Mesenteric fat pad (tissue), 1 donor: Measurements from ENCODE around the gene CLRN2. TPM values are rescaled to one million over a fixed set of nuclear protein-coding genes. Genes with fewer than 3 reads are reported as not detected.

ENCODE experiments used
- DNase-seq: peaks from one replicate; pipeline ENCODE4 v3.0.0-alpha.2; 2020; ENCODE audit warnings: low spot score
- long read RNA-seq: library from polyadenylated mRNA; unstranded; transcript quantifications from one replicate; pipeline ENCODE4 v2.0.0, GENCODE V29; 2020
- total RNA-seq: library from RNA; stranded (reverse); fragmentation: NEBNext Ultra II Directional; extraction: Animal tissue kit (Norgen Biotek cat#: 25700); gene quantifications from one replicate; pipeline ENCODE4 v1.2.1, GENCODE V29; 2021
- donor health status: DM: yes; HTN: yes; CAD: no.

Gene CLRN2
- total RNA-seq: not detected
- long read RNA-seq: 0 reads

GRCh38 chr4:17514865-17515264 lies at the start of gene CLRN2:
Gene CLRN2 (plus strand): TSS chr4:17515165. CDS start chr4:17515267, 102 bp downstream.
- no peak for DNase-seq

GRCh38 chr4:17468619-17469221 lies 46.2 kb upstream of the CLRN2 start:
- DNase-seq: no peak

- no peak for DNase-seq
Measured at GRCh38 chr4:17469931-17470674, 44.9 kb upstream of the CLRN2 start.

GRCh38 chr4:17475481-17475880 lies 39.5 kb upstream of the CLRN2 start:
- no peak for DNase-seq

GRCh38 chr4:17476853-17477252 lies 38.1 kb upstream of the CLRN2 start:
- DNase-seq: no peak

GRCh38 chr4:17477774-17478472 lies 37.0 kb upstream of the CLRN2 start:
- DNase-seq: no peak

GRCh38 chr4:17480210-17480927 lies 34.6 kb upstream of the CLRN2 start:
- DNase-seq: no peak

GRCh38 chr4:17480955-17481354 lies 34.0 kb upstream of the CLRN2 start:
- no peak for DNase-seq

GRCh38 chr4:17482716-17483115 lies 32.2 kb upstream of the CLRN2 start:
- no peak for DNase-seq

GRCh38 chr4:17489123-17489522 lies 25.8 kb upstream of the CLRN2 start:
- DNase-seq: no peak

GRCh38 chr4:17489721-17490120 lies 25.2 kb upstream of the CLRN2 start:
- DNase-seq: no peak

GRCh38 chr4:17490575-17491059 lies 24.3 kb upstream of the CLRN2 start:
- DNase-seq: no peak

GRCh38 chr4:17491196-17491595 lies 23.8 kb upstream of the CLRN2 start:
- DNase-seq: no peak

GRCh38 chr4:17492058-17492741 lies 22.8 kb upstream of the CLRN2 start:
- no peak for DNase-seq

GRCh38 chr4:17492876-17493275 lies 22.1 kb upstream of the CLRN2 start:
- no peak for DNase-seq

- DNase-seq: no peak
Measured at GRCh38 chr4:17493619-17494018, 21.3 kb upstream of the CLRN2 start.

- DNase-seq: no peak
Measured at GRCh38 chr4:17494258-17495190, 20.4 kb upstream of the CLRN2 start.

- no peak for DNase-seq
Measured at GRCh38 chr4:17497890-17498523, 17.0 kb upstream of the CLRN2 start.

GRCh38 chr4:17500574-17500973 lies 14.4 kb upstream of the CLRN2 start:
- DNase-seq: no peak
